ENCODE results near the gene TBCK.

Gene TBCK

GRCh38 chr4:106315968-106316772, at the start of gene TBCK, which contains the start of gene AIMP1:
Gene TBCK, minus strand, starts transcription at chr4:106316209. Its CDS starts 7,249 bp downstream, at chr4:106308960.
Gene AIMP1, plus strand, starts transcription at chr4:106316550. Its CDS starts 8,460 bp downstream, at chr4:106325010.
- Histone ChIP-seq H3K27me3 (ENCODE audit: control insufficient read depth, insufficient read depth, low read length) (no peaks in the 10 kb centered on the region), H3K4me1 (ENCODE audit: control insufficient read depth, insufficient read depth, low read length) (peaks cover 17% of the 10 kb centered on the region), H3K4me3 (ENCODE audit: low read length) (peak within 1 kb of the TSS; percentile 92), H3K27ac (ENCODE audit: low read depth, low read length) (peak within 1 kb of the TSS; percentile 97), H3K9ac (ENCODE audit: low read length) (peak within 1 kb of the TSS; percentile 91), H3K36me3 (ENCODE audit: control insufficient read depth, insufficient read depth, low read length) (no peaks in the 10 kb centered on the region)

- H3K4me1 ChIP-seq (ENCODE audit: control insufficient read depth, insufficient read depth, low read length): no peaks in the 10 kb centered on the region
- H3K4me3 ChIP-seq (ENCODE audit: low read length): no peak overlapping the region
- H3K27me3 ChIP-seq (ENCODE audit: control insufficient read depth, insufficient read depth, low read length): no peaks in the 10 kb centered on the region
- no peak overlapping the region for H3K27ac ChIP-seq (ENCODE audit: low read depth, low read length)
- no peak overlapping the region for H3K9ac ChIP-seq (ENCODE audit: low read length)
- H3K36me3 ChIP-seq (ENCODE audit: control insufficient read depth, insufficient read depth, low read length): no peaks in the 10 kb centered on the region
These were observed 49.6 kb upstream of the TBCK start for GRCh38 chr4:106365613-106366012.

- H3K27me3 ChIP-seq (ENCODE audit: control insufficient read depth, insufficient read depth, low read length): no peaks in the 10 kb centered on the region
- H3K27ac ChIP-seq (ENCODE audit: low read depth, low read length): no peak overlapping the region
- no peaks in the 10 kb centered on the region for H3K36me3 ChIP-seq (ENCODE audit: control insufficient read depth, insufficient read depth, low read length)
- no peak overlapping the region for H3K9ac ChIP-seq (ENCODE audit: low read length)
- no peak overlapping the region for H3K4me3 ChIP-seq (ENCODE audit: low read length)
- no peaks in the 10 kb centered on the region for H3K4me1 ChIP-seq (ENCODE audit: control insufficient read depth, insufficient read depth, low read length)
These were observed 48.3 kb upstream of the TBCK start for GRCh38 chr4:106364282-106364681.

GRCh38 chr4:106362086-106362825, 46.2 kb upstream of the TBCK start:
- Histone ChIP-seq H3K27ac (ENCODE audit: low read depth, low read length) (no peak overlapping the region), H3K36me3 (ENCODE audit: control insufficient read depth, insufficient read depth, low read length) (no peaks in the 10 kb centered on the region), H3K9ac (ENCODE audit: low read length) (no peak overlapping the region), H3K4me1 (ENCODE audit: control insufficient read depth, insufficient read depth, low read length) (no peaks in the 10 kb centered on the region), H3K27me3 (ENCODE audit: control insufficient read depth, insufficient read depth, low read length) (no peaks in the 10 kb centered on the region), H3K4me3 (ENCODE audit: low read length) (no peak overlapping the region)

- no peak overlapping the region for H3K9ac ChIP-seq (ENCODE audit: low read length)
- no peaks in the 10 kb centered on the region for H3K36me3 ChIP-seq (ENCODE audit: control insufficient read depth, insufficient read depth, low read length)
- H3K27ac ChIP-seq (ENCODE audit: low read depth, low read length): no peak overlapping the region
- no peaks in the 10 kb centered on the region for H3K4me1 ChIP-seq (ENCODE audit: control insufficient read depth, insufficient read depth, low read length)
- H3K27me3 ChIP-seq (ENCODE audit: control insufficient read depth, insufficient read depth, low read length): no peaks in the 10 kb centered on the region
- no peak overlapping the region for H3K4me3 ChIP-seq (ENCODE audit: low read length)
These were observed 42.9 kb upstream of the TBCK start for GRCh38 chr4:106358899-106359298.

GRCh38 chr4:106355193-106355592, 39.2 kb upstream of the TBCK start:
- Histone ChIP-seq H3K36me3 (ENCODE audit: control insufficient read depth, insufficient read depth, low read length) (no peaks in the 10 kb centered on the region), H3K27ac (ENCODE audit: low read depth, low read length) (no peak overlapping the region), H3K4me1 (ENCODE audit: control insufficient read depth, insufficient read depth, low read length) (no peaks in the 10 kb centered on the region), H3K9ac (ENCODE audit: low read length) (no peak overlapping the region), H3K27me3 (ENCODE audit: control insufficient read depth, insufficient read depth, low read length) (no peaks in the 10 kb centered on the region), H3K4me3 (ENCODE audit: low read length) (no peak overlapping the region)

GRCh38 chr4:106353786-106354185, 37.8 kb upstream of the TBCK start:
- Histone ChIP-seq H3K27me3 (ENCODE audit: control insufficient read depth, insufficient read depth, low read length) (no peaks in the 10 kb centered on the region), H3K9ac (ENCODE audit: low read length) (no peak overlapping the region), H3K4me3 (ENCODE audit: low read length) (no peak overlapping the region), H3K27ac (ENCODE audit: low read depth, low read length) (no peak overlapping the region), H3K4me1 (ENCODE audit: control insufficient read depth, insufficient read depth, low read length) (no peaks in the 10 kb centered on the region), H3K36me3 (ENCODE audit: control insufficient read depth, insufficient read depth, low read length) (no peaks in the 10 kb centered on the region)

- no peaks in the 10 kb centered on the region for H3K36me3 ChIP-seq (ENCODE audit: control insufficient read depth, insufficient read depth, low read length)
- H3K4me1 ChIP-seq (ENCODE audit: control insufficient read depth, insufficient read depth, low read length): no peaks in the 10 kb centered on the region
- H3K4me3 ChIP-seq (ENCODE audit: low read length): no peak overlapping the region
- H3K9ac ChIP-seq (ENCODE audit: low read length): no peak overlapping the region
- H3K27ac ChIP-seq (ENCODE audit: low read depth, low read length): no peak overlapping the region
- no peaks in the 10 kb centered on the region for H3K27me3 ChIP-seq (ENCODE audit: control insufficient read depth, insufficient read depth, low read length)
These were observed 35.0 kb upstream of the TBCK start for GRCh38 chr4:106351016-106351415.

GRCh38 chr4:106347167-106347566, 31.2 kb upstream of the TBCK start:
- Histone ChIP-seq H3K4me3 (ENCODE audit: low read length) (no peak overlapping the region), H3K36me3 (ENCODE audit: control insufficient read depth, insufficient read depth, low read length) (no peaks in the 10 kb centered on the region), H3K9ac (ENCODE audit: low read length) (no peak overlapping the region), H3K27me3 (ENCODE audit: control insufficient read depth, insufficient read depth, low read length) (no peaks in the 10 kb centered on the region), H3K4me1 (ENCODE audit: control insufficient read depth, insufficient read depth, low read length) (no peaks in the 10 kb centered on the region), H3K27ac (ENCODE audit: low read depth, low read length) (no peak overlapping the region)

GRCh38 chr4:106344647-106344970, 28.6 kb upstream of the TBCK start:
- Histone ChIP-seq H3K27me3 (ENCODE audit: control insufficient read depth, insufficient read depth, low read length) (no peaks in the 10 kb centered on the region), H3K27ac (ENCODE audit: low read depth, low read length) (no peak overlapping the region), H3K4me3 (ENCODE audit: low read length) (no peak overlapping the region), H3K9ac (ENCODE audit: low read length) (no peak overlapping the region), H3K4me1 (ENCODE audit: control insufficient read depth, insufficient read depth, low read length) (no peaks in the 10 kb centered on the region), H3K36me3 (ENCODE audit: control insufficient read depth, insufficient read depth, low read length) (no peaks in the 10 kb centered on the region)

GRCh38 chr4:106343865-106344646, 28.0 kb upstream of the TBCK start:
- H3K4me3 ChIP-seq (ENCODE audit: low read length): no peak overlapping the region
- H3K36me3 ChIP-seq (ENCODE audit: control insufficient read depth, insufficient read depth, low read length): no peaks in the 10 kb centered on the region
- no peak overlapping the region for H3K27ac ChIP-seq (ENCODE audit: low read depth, low read length)
- no peaks in the 10 kb centered on the region for H3K4me1 ChIP-seq (ENCODE audit: control insufficient read depth, insufficient read depth, low read length)
- no peaks in the 10 kb centered on the region for H3K27me3 ChIP-seq (ENCODE audit: control insufficient read depth, insufficient read depth, low read length)
- H3K9ac ChIP-seq (ENCODE audit: low read length): no peak overlapping the region

GRCh38 chr4:106340774-106341173, 24.8 kb upstream of the TBCK start:
- no peak overlapping the region for H3K9ac ChIP-seq (ENCODE audit: low read length)
- H3K4me3 ChIP-seq (ENCODE audit: low read length): no peak overlapping the region
- peaks cover 9% of the 10 kb centered on the region for H3K36me3 ChIP-seq (ENCODE audit: control insufficient read depth, insufficient read depth, low read length)
- no peak overlapping the region for H3K27ac ChIP-seq (ENCODE audit: low read depth, low read length)
- no peaks in the 10 kb centered on the region for H3K4me1 ChIP-seq (ENCODE audit: control insufficient read depth, insufficient read depth, low read length)
- no peaks in the 10 kb centered on the region for H3K27me3 ChIP-seq (ENCODE audit: control insufficient read depth, insufficient read depth, low read length)
